H1 (cell line): ENCODE measurements around the gene SULF2. TPM values are rescaled to one million over a fixed set of nuclear protein-coding genes. Genes with fewer than 3 reads are reported as not detected.

Experiments
- CTCF ChIA-PET: fragments of 300-600 bp; sonication (Branson Sonifier 250); formaldehyde crosslinking; loops from one replicate; lab custom pipeline; 2021; ENCODE audit not compliant: partially characterized antibody; lab: Charles Lee
- POLR2A ChIA-PET: fragments of 300-600 bp; sonication (Branson Sonifier 250); formaldehyde crosslinking; loops from one replicate; lab custom pipeline; 2021; ENCODE audit warnings: inconsistent platforms; ENCODE audit not compliant: partially characterized antibody; lab: Charles Lee
- DNase-seq, 2 experiments: peaks; one replicate each; pipeline versions ENCODE4 v3.0.0 to v3.0.0-alpha.2; 2010 to 2022; ENCODE audit warnings: low spot score in 2 of 2, low read depth in 1 of 2, mixed read lengths in 1 of 2
- FAIRE-seq: peaks from 2 replicates; lab custom pipeline; 2011; peaks lifted over from hg19 to GRCh38; lab: Jason Lieb, UNC
- H2AFZ ChIP-seq: 2 replicates; pipeline ENCODE4 v1.8.1; 2012; ENCODE audit warnings: low read length, inconsistent platforms
- H2AK5ac ChIP-seq: 2 replicates; pipeline ENCODE4 v1.6.1; 2013; ENCODE audit warnings: low read depth, low read length
- H2BK120ac ChIP-seq: replicated peaks from 2 replicates; pipeline ENCODE3; 2013; ENCODE audit warnings: low read depth, low read length, inconsistent platforms
- H2BK12ac ChIP-seq: 2 replicates; pipeline ENCODE4 v1.6.1; 2013; ENCODE audit warnings: low read depth, low read length
- H2BK15ac ChIP-seq: 2 replicates; pipeline ENCODE4 v1.6.1; 2013; ENCODE audit warnings: low read length
- H2BK20ac ChIP-seq: 2 replicates; pipeline ENCODE4 v1.6.1; 2013; ENCODE audit warnings: low read length
- H2BK5ac ChIP-seq: 2 replicates; pipeline ENCODE4 v1.6.1; 2013; ENCODE audit warnings: low read depth, low read length
- H3K14ac ChIP-seq: 2 replicates; pipeline ENCODE4 v1.6.1; 2013; ENCODE audit warnings: inconsistent platforms; ENCODE audit not compliant: insufficient read length
- H3K18ac ChIP-seq: 2 replicates; pipeline ENCODE4 v1.6.1; 2013; ENCODE audit warnings: low read length; ENCODE audit errors: extremely low read depth
- H3K23ac ChIP-seq: 2 replicates; pipeline ENCODE4 v1.6.1; 2013; ENCODE audit warnings: inconsistent platforms; ENCODE audit not compliant: insufficient read length
- H3K23me2 ChIP-seq: 2 replicates; pipeline ENCODE4 v1.6.1; 2013; ENCODE audit warnings: low read depth, low read length
- H3K27ac ChIP-seq: 2 replicates; pipeline ENCODE4 v1.6.1; 2011; ENCODE audit warnings: low read depth, low read length, inconsistent platforms
- H3K27me3 ChIP-seq, 4 experiments: replicated peaks in 1 of 4; 1 replicate in 1 of 4; 2 replicates in 3 of 4; pipeline versions ENCODE4 v1.6.1 to v1.8.1; 2011 to 2013; ENCODE audit warnings: low read length in 3 of 4, mild to moderate bottlenecking in 3 of 4, inconsistent platforms in 2 of 4, mixed read lengths in 2 of 4, moderate library complexity in 1 of 4; ENCODE audit not compliant: control insufficient read depth in 3 of 4, insufficient read depth in 3 of 4; ENCODE audit errors: extremely low read depth in 1 of 4
- H3K36me3 ChIP-seq, 4 experiments: 2 replicates each; pipeline versions ENCODE4 v1.6.1 to v1.8.1; 2011 to 2013; ENCODE audit warnings: mild to moderate bottlenecking in 4 of 4, low read length in 3 of 4, moderate library complexity in 2 of 4, control low read depth in 1 of 4, inconsistent platforms in 1 of 4; ENCODE audit not compliant: insufficient read depth in 4 of 4, control insufficient read depth in 2 of 4
- H3K4ac ChIP-seq: replicated peaks from 2 replicates; pipeline ENCODE3; 2013; ENCODE audit warnings: low read length, low read depth, mixed read lengths, inconsistent platforms; ENCODE audit not compliant: insufficient read length
- H3K4me1 ChIP-seq, 4 experiments: replicated peaks in 1 of 4; 1 replicate in 1 of 4; 2 replicates in 3 of 4; pipeline versions ENCODE4 v1.6.1 to v1.8.1; 2011 to 2013; ENCODE audit warnings: low read length in 3 of 4, inconsistent platforms in 2 of 4, mixed read lengths in 1 of 4; ENCODE audit not compliant: insufficient read depth in 4 of 4, control insufficient read depth in 3 of 4
- H3K4me2 ChIP-seq, 2 experiments: 2 replicates each; pipeline versions ENCODE4 v1.6.1 to v1.8.1; 2011 to 2013; ENCODE audit warnings: low read depth in 2 of 2, low read length in 2 of 2, control low read depth in 1 of 2, inconsistent platforms in 1 of 2, mild to moderate bottlenecking in 1 of 2; ENCODE audit not compliant: insufficient read depth in 1 of 2
- H3K4me3 ChIP-seq, 4 experiments: fragments of 200-600, 300-600 bp in 1 of 4; sonication (generic), shearing (Covaris generic), sonication (Bioruptor Twin) in 1 of 4; 2 replicates each; pipeline versions ENCODE4 v1.5.1 to v1.8.1; 2011 to 2016; ENCODE audit warnings: low read length in 4 of 4, low read depth in 3 of 4, control low read depth in 2 of 4, inconsistent platforms in 2 of 4, mild to moderate bottlenecking in 2 of 4, mixed read lengths in 1 of 4, moderate library complexity in 1 of 4; ENCODE audit not compliant: insufficient read depth in 2 of 4; ENCODE audit errors: extremely low read depth in 1 of 4
- H3K56ac ChIP-seq: replicated peaks from 2 replicates; pipeline ENCODE3; 2013; ENCODE audit warnings: low read depth, mild to moderate bottlenecking, mixed read lengths, low read length, inconsistent platforms; ENCODE audit not compliant: insufficient read length
- H3K79me1 ChIP-seq: 2 replicates; pipeline ENCODE4 v1.6.1; 2013; ENCODE audit warnings: low read depth, low read length, control low read depth
- H3K79me2 ChIP-seq, 2 experiments: 2 replicates each; pipeline versions ENCODE4 v1.6.1 to v1.8.1; 2012 to 2013; ENCODE audit warnings: low read length in 2 of 2, mild to moderate bottlenecking in 2 of 2, inconsistent platforms in 1 of 2; ENCODE audit not compliant: insufficient read depth in 2 of 2, control insufficient read depth in 1 of 2
- H3K9ac ChIP-seq, 4 experiments: replicated peaks in 1 of 4; 1 replicate in 1 of 4; 2 replicates in 3 of 4; pipeline versions ENCODE4 v1.6.1 to v1.8.1; 2011 to 2013; ENCODE audit warnings: low read depth in 3 of 4, low read length in 3 of 4, control low read depth in 2 of 4, mild to moderate bottlenecking in 2 of 4, moderate library complexity in 2 of 4, inconsistent platforms in 1 of 4; ENCODE audit errors: extremely low read depth in 1 of 4
- H3K9me3 ChIP-seq, 2 experiments: 2 replicates each; pipeline versions ENCODE4 v1.6.1 to v1.8.1; 2012 to 2013; ENCODE audit warnings: mild to moderate bottlenecking in 2 of 2, moderate library complexity in 2 of 2, control low read depth in 1 of 2, inconsistent platforms in 1 of 2, low read depth in 1 of 2, low read length in 1 of 2, mixed read lengths in 1 of 2; ENCODE audit not compliant: insufficient read depth in 2 of 2
- H4K20me1 ChIP-seq, 2 experiments: replicated peaks in 1 of 2; 2 replicates each; pipeline versions ENCODE3 to v1.8.1; 2011 to 2013; ENCODE audit warnings: inconsistent platforms in 2 of 2, low read length in 2 of 2, mild to moderate bottlenecking in 1 of 2; ENCODE audit not compliant: insufficient read depth in 2 of 2, control insufficient read depth in 1 of 2
- H4K5ac ChIP-seq: 2 replicates; pipeline ENCODE4 v1.6.1; 2013; ENCODE audit warnings: low read length, low read depth, mixed read lengths, inconsistent platforms; ENCODE audit not compliant: insufficient read length
- H4K8ac ChIP-seq: 2 replicates; pipeline ENCODE4 v1.8.0; 2013; ENCODE audit warnings: mild to moderate bottlenecking, moderate library complexity, low read length, inconsistent platforms; ENCODE audit not compliant: insufficient read depth; ENCODE audit errors: extremely low read depth
- H4K91ac ChIP-seq: replicated peaks from 2 replicates; pipeline ENCODE3; 2013; ENCODE audit warnings: low read length, mixed read lengths, inconsistent platforms; ENCODE audit not compliant: insufficient read length
- EZH2 ChIP-seq: fragments of 200-600 bp; sonication (generic); IDR thresholded peaks from 2 replicates; pipeline ENCODE4 v1.7.1; 2012; ENCODE audit warnings: low read depth, mild to moderate bottlenecking, moderate library complexity, low read length, inconsistent platforms; ENCODE audit not compliant: severe bottlenecking
- GTF2F1 ChIP-seq: IDR thresholded peaks from 2 replicates; pipeline ENCODE4 v1.6.1; 2012; ENCODE audit warnings: low read depth, low read length, improper control_type of control experiment, borderline replicate concordance
- HDAC6 ChIP-seq: IDR thresholded peaks from one replicate; pipeline ENCODE4 v1.7.1; 2012; ENCODE audit warnings: low read depth, mild to moderate bottlenecking, inconsistent platforms, low read length, moderate library complexity
- JUN ChIP-seq: IDR thresholded peaks from 2 replicates; pipeline ENCODE4 v1.6.1; 2011; ENCODE audit warnings: low read depth, mild to moderate bottlenecking, improper control_type of control experiment, low read length
- WGBS, 2 experiments: shearing (Covaris generic) in 1 of 2; methylation state at CpG; one replicate each; pipeline versions ENCODE4 v1.1.6 to v1.1.7; 2013 to 2015; ENCODE audit warnings: low lambda C conversion rate in 2 of 2, mixed read lengths in 2 of 2, inconsistent platforms in 1 of 2, low coverage in 1 of 2, missing lambda C conversion rate in 1 of 2; ENCODE audit not compliant: insufficient replicate concordance in 2 of 2, insufficient coverage in 1 of 2, insufficient read length in 1 of 2; ENCODE audit errors: extremely low coverage in 1 of 2, missing lambda C conversion rate in 1 of 2; 5-methylcytosine and 5-hydroxymethylcytosine counted together
- polyA plus RNA-seq, 7 experiments: library from polyadenylated mRNA; depleted of rRNA in 3 of 7; stranded (reverse) in 5 of 7; unstranded in 2 of 7; fragments of >200 nt in 5 of 7; fragments of 200-250 nt in 2 of 7; gene quantifications; 1 replicate in 5 of 7; 2 replicates in 1 of 7; 4 replicates in 1 of 7; pipeline versions ENCODE4 v1.2.1 to v1.2.3, GENCODE V29; 2011 to 2013; ENCODE audit warnings: missing spikeins in 2 of 7, mixed read lengths in 2 of 7
- total RNA-seq: library from RNA; stranded (reverse); fragmentation: NEBNext Ultra II Directional; extraction: Animal tissue kit (Norgen Biotek cat#: 25700); gene quantifications from 2 replicates; pipeline ENCODE4 v1.2.1, GENCODE V29; 2021
- TF ChIP-seq, protein P1 (sequence below), 3 experiments: IDR thresholded peaks; 1 replicate in 2 of 3; 2 replicates in 1 of 3; pipeline versions ENCODE4 v1.5.1 to v1.6.1; 2011; ENCODE audit warnings: low read length in 3 of 3, mild to moderate bottlenecking in 3 of 3, inconsistent platforms in 2 of 3, low read depth in 1 of 3, moderate library complexity in 1 of 3; ENCODE audit not compliant: insufficient read depth in 1 of 3; ENCODE audit errors: control extremely low read depth in 1 of 3
- TF ChIP-seq, protein P2 (sequence below): IDR thresholded peaks from 2 replicates; pipeline ENCODE4 v1.6.1; 2012; ENCODE audit warnings: low read length, inconsistent platforms

SULF2 gene
- total and polyA plus RNA-seq, 2 of the 8 experiments (the other 6 are each of a cell fraction or from before 2014, with no cell fraction given): 15.7 to 28.2 TPM

DNA sequence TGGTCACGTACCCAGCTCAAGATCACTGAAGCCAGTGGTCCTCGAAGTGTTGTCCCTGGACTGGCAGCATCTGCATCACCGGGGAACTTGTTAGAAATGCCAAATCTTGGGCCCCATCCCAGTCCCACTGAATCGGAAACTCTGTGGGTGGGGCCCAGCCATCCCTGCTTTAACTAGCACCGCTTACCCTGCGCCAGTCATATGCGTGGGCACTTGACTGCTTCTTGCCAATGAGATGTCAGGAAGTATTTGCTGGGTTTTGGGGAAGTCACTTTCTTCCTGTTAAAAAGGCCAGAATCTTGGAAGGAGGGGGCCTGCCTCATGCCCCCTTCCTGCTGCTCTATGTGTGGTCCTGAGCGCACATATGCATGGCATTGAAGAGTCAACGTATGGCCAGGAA is 11.7 kb upstream of the SULF2 start:
- no peak overlapping the region for H2BK20ac ChIP-seq
- DNase-seq (no peak), FAIRE-seq (no peak)
- no peak overlapping the region for H2BK5ac ChIP-seq
- 93% methylated on average over 9 of the region's 9 CpGs; no CpG with 5 or more reads in 1 of the 2 experiments for WGBS, 2 experiments
- H4K5ac ChIP-seq: no peak overlapping the region
- H4K8ac ChIP-seq: no peak overlapping the region; the same call in 1 of the 2 replicates
- no peak overlapping the region for H2BK15ac ChIP-seq
- no peaks in the 10 kb centered on the region for H3K36me3 ChIP-seq
- H2AFZ ChIP-seq: no peak overlapping the region
- no peak overlapping the region for H2BK12ac ChIP-seq
- H3K27ac ChIP-seq: no peak overlapping the region
- no peak overlapping the region for H3K4me2 ChIP-seq
- no peaks in the 10 kb centered on the region for H3K4me1 ChIP-seq
- H2BK120ac ChIP-seq: no peak overlapping the region
- no peak overlapping the region for H4K91ac ChIP-seq
- no peak overlapping the region for H2AK5ac ChIP-seq
- no peaks in the 10 kb centered on the region for H3K79me1 ChIP-seq
- POLR2A ChIA-PET: no interaction called here
- no peaks in the 10 kb centered on the region for H3K9me3 ChIP-seq
- H3K14ac ChIP-seq: no peak overlapping the region
- no peak overlapping the region for H3K23ac ChIP-seq
- no peaks in the 10 kb centered on the region for H4K20me1 ChIP-seq
- no peak overlapping the region for H3K18ac ChIP-seq
- H3K4me3 ChIP-seq: no peak overlapping the region
- no peak overlapping the region for H3K4ac ChIP-seq
- peaks cover 4% of the 10 kb centered on the region for H3K23me2 ChIP-seq
- CTCF ChIA-PET: interaction anchor here (0.9 to 1.7 kb wide), 2 partner anchors 10 to 14 kb away, joined by 3 to 6 read pairs; no protein-coding TSS in a partner anchor
- no peaks in the 10 kb centered on the region for H3K79me2 ChIP-seq
- no peak overlapping the region for H3K56ac ChIP-seq
- no peaks in the 10 kb centered on the region; a peak in 1 of 7 replicates for H3K27me3 ChIP-seq
- no peak overlapping the region for H3K9ac ChIP-seq
- no peak for TF ChIP-seq JUN
- TF ChIP-seq, protein P1, sequence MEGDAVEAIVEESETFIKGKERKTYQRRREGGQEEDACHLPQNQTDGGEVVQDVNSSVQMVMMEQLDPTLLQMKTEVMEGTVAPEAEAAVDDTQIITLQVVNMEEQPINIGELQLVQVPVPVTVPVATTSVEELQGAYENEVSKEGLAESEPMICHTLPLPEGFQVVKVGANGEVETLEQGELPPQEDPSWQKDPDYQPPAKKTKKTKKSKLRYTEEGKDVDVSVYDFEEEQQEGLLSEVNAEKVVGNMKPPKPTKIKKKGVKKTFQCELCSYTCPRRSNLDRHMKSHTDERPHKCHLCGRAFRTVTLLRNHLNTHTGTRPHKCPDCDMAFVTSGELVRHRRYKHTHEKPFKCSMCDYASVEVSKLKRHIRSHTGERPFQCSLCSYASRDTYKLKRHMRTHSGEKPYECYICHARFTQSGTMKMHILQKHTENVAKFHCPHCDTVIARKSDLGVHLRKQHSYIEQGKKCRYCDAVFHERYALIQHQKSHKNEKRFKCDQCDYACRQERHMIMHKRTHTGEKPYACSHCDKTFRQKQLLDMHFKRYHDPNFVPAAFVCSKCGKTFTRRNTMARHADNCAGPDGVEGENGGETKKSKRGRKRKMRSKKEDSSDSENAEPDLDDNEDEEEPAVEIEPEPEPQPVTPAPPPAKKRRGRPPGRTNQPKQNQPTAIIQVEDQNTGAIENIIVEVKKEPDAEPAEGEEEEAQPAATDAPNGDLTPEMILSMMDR (IDR thresholded peaks at IDR 0.05; ENCODE audit: control extremely low read depth in 1 of 3, insufficient read depth in 1 of 3, low read depth in 1 of 3, low read length in 3 of 3): no peak
- TF ChIP-seq, protein P2, sequence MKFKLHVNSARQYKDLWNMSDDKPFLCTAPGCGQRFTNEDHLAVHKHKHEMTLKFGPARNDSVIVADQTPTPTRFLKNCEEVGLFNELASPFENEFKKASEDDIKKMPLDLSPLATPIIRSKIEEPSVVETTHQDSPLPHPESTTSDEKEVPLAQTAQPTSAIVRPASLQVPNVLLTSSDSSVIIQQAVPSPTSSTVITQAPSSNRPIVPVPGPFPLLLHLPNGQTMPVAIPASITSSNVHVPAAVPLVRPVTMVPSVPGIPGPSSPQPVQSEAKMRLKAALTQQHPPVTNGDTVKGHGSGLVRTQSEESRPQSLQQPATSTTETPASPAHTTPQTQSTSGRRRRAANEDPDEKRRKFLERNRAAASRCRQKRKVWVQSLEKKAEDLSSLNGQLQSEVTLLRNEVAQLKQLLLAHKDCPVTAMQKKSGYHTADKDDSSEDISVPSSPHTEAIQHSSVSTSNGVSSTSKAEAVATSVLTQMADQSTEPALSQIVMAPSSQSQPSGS: no peak
- TF ChIP-seq HDAC6: no peak
- no peak for TF ChIP-seq GTF2F1
- no peak for TF ChIP-seq EZH2
